ENCODE measurements around the gene LRTM2.

LRTM2 gene

DNA sequence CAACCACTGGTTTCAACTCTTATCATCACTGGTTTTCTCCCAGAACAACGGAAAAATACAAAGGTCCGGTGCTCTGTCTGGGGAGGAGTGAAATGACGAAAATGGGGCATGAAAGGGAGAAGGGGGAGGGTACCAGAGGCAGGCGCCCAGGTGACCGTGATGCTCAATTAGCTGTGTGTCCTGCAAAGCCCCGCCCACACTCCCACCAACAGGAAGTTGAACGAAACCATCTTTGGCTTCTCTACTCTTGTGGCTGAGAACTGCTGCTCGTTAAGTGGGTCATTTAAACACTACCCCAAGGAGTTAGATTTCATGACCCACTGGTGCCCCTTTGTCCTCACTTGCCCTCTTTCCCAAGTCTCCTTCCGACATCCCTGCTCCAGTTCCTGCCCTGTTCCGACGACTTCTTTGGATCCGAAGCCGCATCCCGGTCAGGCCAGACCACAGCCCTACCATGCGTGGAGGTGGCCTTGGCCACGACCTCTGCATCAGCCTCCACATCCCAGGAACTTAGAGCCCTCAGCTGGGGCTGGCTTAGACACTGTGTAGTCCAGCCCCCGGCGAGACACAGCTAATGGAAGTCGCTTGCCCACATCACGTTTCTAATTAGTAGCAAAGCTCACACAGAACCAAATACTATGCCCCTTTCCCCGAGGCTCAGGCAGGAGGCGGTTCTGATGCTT lies 11.4 kb upstream of the LRTM2 start:
- H3K27me3 ChIP-seq (ENCODE audit: insufficient read depth, poor library complexity, severe bottlenecking): no peaks in the 10 kb centered on the region
- no peak for DNase-seq (ENCODE audit: low read depth in 1 of 2, low spot score in 1 of 2)
- no peak overlapping the region for H3K27ac ChIP-seq (replicated peaks)
- no peak overlapping the region for H3K4me3 ChIP-seq (replicated peaks; ENCODE audit: insufficient read depth, low read length)
- no peak for TF ChIP-seq GABPA (IDR thresholded peaks at IDR 0.05; ENCODE audit: low read depth)
- TF ChIP-seq, protein P1, sequence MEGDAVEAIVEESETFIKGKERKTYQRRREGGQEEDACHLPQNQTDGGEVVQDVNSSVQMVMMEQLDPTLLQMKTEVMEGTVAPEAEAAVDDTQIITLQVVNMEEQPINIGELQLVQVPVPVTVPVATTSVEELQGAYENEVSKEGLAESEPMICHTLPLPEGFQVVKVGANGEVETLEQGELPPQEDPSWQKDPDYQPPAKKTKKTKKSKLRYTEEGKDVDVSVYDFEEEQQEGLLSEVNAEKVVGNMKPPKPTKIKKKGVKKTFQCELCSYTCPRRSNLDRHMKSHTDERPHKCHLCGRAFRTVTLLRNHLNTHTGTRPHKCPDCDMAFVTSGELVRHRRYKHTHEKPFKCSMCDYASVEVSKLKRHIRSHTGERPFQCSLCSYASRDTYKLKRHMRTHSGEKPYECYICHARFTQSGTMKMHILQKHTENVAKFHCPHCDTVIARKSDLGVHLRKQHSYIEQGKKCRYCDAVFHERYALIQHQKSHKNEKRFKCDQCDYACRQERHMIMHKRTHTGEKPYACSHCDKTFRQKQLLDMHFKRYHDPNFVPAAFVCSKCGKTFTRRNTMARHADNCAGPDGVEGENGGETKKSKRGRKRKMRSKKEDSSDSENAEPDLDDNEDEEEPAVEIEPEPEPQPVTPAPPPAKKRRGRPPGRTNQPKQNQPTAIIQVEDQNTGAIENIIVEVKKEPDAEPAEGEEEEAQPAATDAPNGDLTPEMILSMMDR (IDR thresholded peaks at IDR 0.05; ENCODE audit: insufficient read depth, low read length): no peak
- TF ChIP-seq, protein P2, sequence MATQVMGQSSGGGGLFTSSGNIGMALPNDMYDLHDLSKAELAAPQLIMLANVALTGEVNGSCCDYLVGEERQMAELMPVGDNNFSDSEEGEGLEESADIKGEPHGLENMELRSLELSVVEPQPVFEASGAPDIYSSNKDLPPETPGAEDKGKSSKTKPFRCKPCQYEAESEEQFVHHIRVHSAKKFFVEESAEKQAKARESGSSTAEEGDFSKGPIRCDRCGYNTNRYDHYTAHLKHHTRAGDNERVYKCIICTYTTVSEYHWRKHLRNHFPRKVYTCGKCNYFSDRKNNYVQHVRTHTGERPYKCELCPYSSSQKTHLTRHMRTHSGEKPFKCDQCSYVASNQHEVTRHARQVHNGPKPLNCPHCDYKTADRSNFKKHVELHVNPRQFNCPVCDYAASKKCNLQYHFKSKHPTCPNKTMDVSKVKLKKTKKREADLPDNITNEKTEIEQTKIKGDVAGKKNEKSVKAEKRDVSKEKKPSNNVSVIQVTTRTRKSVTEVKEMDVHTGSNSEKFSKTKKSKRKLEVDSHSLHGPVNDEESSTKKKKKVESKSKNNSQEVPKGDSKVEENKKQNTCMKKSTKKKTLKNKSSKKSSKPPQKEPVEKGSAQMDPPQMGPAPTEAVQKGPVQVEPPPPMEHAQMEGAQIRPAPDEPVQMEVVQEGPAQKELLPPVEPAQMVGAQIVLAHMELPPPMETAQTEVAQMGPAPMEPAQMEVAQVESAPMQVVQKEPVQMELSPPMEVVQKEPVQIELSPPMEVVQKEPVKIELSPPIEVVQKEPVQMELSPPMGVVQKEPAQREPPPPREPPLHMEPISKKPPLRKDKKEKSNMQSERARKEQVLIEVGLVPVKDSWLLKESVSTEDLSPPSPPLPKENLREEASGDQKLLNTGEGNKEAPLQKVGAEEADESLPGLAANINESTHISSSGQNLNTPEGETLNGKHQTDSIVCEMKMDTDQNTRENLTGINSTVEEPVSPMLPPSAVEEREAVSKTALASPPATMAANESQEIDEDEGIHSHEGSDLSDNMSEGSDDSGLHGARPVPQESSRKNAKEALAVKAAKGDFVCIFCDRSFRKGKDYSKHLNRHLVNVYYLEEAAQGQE (IDR thresholded peaks at IDR 0.05; ENCODE audit: insufficient replicate concordance, low read depth): no peak
- no peak for TF ChIP-seq SPI1 (IDR thresholded peaks at IDR 0.05; ENCODE audit: borderline replicate concordance, low read depth)
- no peak for TF ChIP-seq POLR2AphosphoS5 (IDR thresholded peaks at IDR 0.05; ENCODE audit: low read depth)

DNA sequence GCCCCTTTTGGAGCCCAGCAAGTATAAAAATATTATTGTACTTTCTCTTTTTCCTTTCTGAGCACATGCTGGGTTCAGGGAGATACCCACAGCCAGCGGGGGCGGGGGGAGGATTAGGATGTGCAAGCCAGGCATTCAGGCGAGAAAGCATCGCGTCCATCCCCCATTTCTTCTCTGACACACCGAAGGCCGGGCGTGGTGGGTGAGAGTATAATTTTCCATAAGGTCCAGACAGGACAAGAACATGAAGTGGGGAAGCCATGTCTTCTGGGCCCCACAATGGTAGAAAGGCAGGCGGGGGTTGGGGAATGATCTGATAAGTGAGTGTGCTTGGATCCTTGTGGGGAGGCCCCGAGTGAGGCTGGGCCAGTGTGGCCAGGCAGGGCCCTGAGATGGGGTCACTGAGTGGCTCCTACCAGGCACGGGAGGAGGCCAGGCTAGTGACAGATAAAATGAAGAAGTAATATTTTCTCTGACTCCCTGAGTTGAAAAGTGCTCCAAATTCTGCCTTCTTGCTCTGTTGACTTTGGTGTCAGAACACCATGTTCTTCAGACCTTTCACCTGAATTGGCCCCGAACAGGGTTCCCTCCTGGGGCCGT lies 10.7 kb upstream of the LRTM2 start:
- TF ChIP-seq SPI1 (IDR thresholded peaks at IDR 0.05; ENCODE audit: borderline replicate concordance, low read depth): no peak
- TF ChIP-seq, protein P2 (IDR thresholded peaks at IDR 0.05; ENCODE audit: insufficient replicate concordance, low read depth): no peak
- no peak for TF ChIP-seq GABPA (IDR thresholded peaks at IDR 0.05; ENCODE audit: low read depth)
- no peak for TF ChIP-seq POLR2AphosphoS5 (IDR thresholded peaks at IDR 0.05; ENCODE audit: low read depth)
- TF ChIP-seq, protein P1 (IDR thresholded peaks at IDR 0.05; ENCODE audit: insufficient read depth, low read length): no peak
- no peak overlapping the region for H3K27ac ChIP-seq (replicated peaks)

DNA sequence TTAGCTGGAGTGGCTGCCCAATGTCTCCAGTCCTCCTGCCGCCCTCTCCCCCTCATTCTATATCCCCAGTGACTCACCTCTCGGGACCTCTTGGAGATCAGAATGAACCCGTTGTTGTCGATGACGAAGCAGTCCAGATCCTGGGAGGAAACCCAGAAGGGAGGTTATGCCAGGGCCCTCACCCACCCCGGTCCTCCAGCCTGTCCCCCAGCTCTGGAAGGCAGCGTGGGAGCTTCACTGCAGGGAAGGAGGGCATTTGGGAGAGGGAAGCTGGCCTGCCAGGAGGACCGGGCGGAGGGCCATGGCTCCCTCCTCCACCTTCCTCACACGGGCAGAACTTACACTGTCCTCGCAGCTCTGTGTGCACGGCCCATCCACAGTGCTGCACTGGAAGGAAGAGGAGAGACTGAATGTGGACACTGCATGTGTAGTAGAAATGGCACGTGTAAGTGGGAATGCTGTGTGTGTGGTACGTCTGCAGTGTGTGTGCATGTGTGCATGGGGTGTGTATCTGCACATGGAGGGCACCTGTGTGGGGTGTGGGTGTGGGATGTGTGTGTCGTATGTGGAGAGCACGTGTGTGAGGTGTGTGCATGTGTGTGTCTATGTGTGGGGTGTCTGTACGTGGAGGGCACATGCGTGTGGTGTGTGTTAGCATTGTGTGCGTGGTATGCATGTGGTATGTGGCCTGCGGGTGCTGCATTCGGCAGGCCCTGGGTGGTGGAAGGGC lies 10.0 kb upstream of the LRTM2 start:
- TF ChIP-seq POLR2AphosphoS5 (IDR thresholded peaks at IDR 0.05; ENCODE audit: low read depth): no peak
- no peak for DNase-seq (ENCODE audit: low read depth in 1 of 2, low spot score in 1 of 2)

More for the DNA sequence above, 10.7 kb upstream of the LRTM2 start:
- Histone ChIP-seq H3K4me3 (replicated peaks; ENCODE audit: insufficient read depth, low read length) (no peak overlapping the region), H3K27me3 (ENCODE audit: insufficient read depth, poor library complexity, severe bottlenecking) (no peaks in the 10 kb centered on the region)
- no peak for DNase-seq (ENCODE audit: low read depth in 1 of 2, low spot score in 1 of 2)

DNA sequence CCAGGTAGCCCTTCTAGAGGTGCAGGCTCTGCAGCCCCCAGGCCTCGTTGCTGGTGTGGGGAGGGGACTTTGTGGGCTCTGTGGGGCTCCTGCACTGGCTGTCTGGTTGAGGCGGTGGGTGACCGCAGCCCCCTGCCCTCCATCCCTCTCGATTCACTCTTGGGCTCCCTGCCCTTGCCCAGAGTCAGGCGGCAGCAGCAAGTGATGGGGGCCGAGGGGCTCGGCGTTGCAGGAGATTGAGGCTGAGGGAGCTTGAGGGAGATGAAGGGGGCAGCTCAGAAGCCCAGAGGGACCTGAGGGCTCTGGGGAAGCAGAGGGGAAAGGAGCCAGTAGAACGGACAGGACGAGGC lies 9.5 kb upstream of the LRTM2 start:
- TF ChIP-seq, protein P2 (IDR thresholded peaks at IDR 0.05; ENCODE audit: insufficient replicate concordance, low read depth): no peak
- no peak for TF ChIP-seq POLR2AphosphoS5 (IDR thresholded peaks at IDR 0.05; ENCODE audit: low read depth)
- no peak for TF ChIP-seq SPI1 (IDR thresholded peaks at IDR 0.05; ENCODE audit: borderline replicate concordance, low read depth)
- no peak for TF ChIP-seq GABPA (IDR thresholded peaks at IDR 0.05; ENCODE audit: low read depth)
- DNase-seq (ENCODE audit: low read depth in 1 of 2, low spot score in 1 of 2): no peak
- H3K27ac ChIP-seq (replicated peaks): peak overlapping the region; percentile 75
- H3K4me3 ChIP-seq (replicated peaks; ENCODE audit: insufficient read depth, low read length): no peak overlapping the region
- no peaks in the 10 kb centered on the region for H3K27me3 ChIP-seq (ENCODE audit: insufficient read depth, poor library complexity, severe bottlenecking)

More for the DNA sequence above, 10.0 kb upstream of the LRTM2 start:
- no peak overlapping the region for H3K4me3 ChIP-seq (replicated peaks; ENCODE audit: insufficient read depth, low read length)
- H3K27ac ChIP-seq (replicated peaks): no peak overlapping the region
- H3K27me3 ChIP-seq (ENCODE audit: insufficient read depth, poor library complexity, severe bottlenecking): no peaks in the 10 kb centered on the region

Data from HL-60 (cell line).